ENCODE data around the gene PITPNM3.

PITPNM3 gene

DNA sequence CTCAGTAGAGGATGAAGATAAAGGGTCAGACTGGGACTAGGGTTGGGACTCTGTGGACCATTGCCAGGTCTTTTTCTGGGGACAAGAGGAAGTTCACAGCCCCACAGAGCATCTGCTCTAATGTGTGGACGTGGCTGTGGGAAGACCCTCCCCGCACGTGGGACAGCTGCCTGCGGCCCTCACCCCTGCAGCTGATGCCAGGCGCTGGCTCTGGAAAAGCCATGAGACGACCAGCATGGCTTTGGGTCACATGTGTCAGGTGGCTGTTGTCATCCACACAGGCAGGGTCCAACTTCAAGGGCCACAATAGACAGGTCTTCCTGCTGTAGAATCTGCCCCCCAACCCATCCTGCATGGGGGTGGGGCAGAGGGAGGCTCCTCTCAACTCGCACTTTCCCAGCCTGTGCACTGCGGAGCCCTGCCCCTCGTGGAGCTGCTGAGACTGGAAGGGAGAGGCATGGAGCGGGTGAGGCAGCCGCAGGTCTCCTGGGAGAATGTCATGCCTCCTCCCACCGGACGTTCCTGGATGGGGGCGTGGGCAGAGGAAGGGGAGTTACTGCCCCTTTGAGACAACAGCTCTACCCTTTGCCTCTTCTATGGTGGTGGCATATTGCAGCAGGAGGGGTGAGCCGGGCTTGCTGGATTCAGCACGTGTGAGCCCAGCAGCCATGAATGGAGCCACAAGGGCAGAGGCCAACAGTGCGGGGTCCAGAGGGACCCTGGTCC, 58.7 kb downstream of the PITPNM3 start:
- no peak overlapping the region for H3K27ac Mint-ChIP-seq
- H3K4me3 Mint-ChIP-seq: no peak overlapping the region
- peaks cover 10% of the 10 kb centered on the region for H3K27me3 Mint-ChIP-seq (ENCODE audit: low read depth)
- H3K36me3 Mint-ChIP-seq (ENCODE audit: low read depth): no peaks in the 10 kb centered on the region
- no peaks in the 10 kb centered on the region for H3K9me3 Mint-ChIP-seq
- H3K4me1 Mint-ChIP-seq (ENCODE audit: low read depth): peaks cover 14% of the 10 kb centered on the region

DNA sequence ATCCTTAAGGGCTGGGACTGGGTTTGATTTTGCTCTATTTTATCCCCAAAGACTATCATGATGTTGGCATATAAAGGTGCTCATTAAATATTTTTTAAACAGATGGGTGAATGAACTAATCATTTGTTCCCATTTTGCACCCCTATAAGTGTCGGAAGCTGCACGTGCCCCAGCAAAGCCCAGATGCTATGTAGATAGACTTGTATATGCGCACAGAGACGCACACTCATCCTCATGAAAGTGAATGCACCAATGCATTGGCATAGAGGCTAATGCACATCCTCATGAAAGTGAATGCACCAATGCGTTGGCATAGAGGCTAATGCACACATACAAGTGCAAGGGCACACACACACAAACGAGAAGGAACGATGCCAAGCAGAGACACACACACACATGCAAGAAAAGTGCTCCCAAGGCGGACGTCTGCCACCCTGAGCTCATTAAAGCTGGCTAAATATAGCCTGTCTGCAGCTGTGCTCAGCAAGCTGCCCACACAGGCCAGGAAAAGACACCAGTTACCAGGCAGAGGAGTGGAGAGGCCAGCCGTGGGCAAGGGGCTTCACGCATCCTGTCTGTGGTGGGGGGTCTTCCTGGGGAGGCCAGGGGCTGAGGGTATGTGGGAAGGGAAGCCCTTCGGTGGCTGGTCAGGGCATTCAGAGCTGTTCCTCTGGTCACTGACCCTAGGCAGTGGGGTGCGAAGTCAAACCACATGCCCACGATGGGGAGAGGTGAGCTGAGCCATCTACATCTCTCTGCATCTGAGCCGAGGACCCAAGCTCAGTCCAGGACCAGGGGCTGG, 59.5 kb downstream of the PITPNM3 start:
- Mint-ChIP-seq H3K9me3 (no peaks in the 10 kb centered on the region), H3K36me3 (ENCODE audit: low read depth) (no peaks in the 10 kb centered on the region), H3K4me3 (no peak overlapping the region), H3K27ac (peak overlapping the region; percentile 50), H3K27me3 (ENCODE audit: low read depth) (peaks cover 10% of the 10 kb centered on the region), H3K4me1 (ENCODE audit: low read depth) (peaks cover 14% of the 10 kb centered on the region)

DNA sequence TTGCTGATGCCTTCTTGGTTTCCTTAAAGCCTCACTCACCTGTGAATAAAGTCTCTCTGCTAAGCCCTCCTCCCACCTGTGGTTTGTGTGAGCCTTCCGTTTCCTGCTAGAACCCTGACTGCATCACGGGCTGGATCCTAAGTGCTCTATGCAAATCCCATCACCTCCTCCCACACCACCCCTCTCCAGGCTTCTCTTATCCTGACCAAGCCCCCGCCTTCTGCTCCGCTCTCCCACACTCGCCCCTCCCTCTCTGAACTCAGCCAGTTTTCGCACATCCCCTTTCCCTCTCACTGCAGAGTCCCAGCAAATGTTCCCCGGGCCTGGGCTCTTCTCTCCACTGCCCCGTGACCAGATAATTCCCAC, 60.3 kb downstream of the PITPNM3 start:
- H3K4me3 Mint-ChIP-seq: no peak overlapping the region
- H3K36me3 Mint-ChIP-seq (ENCODE audit: low read depth): no peaks in the 10 kb centered on the region
- peaks cover 14% of the 10 kb centered on the region for H3K4me1 Mint-ChIP-seq (ENCODE audit: low read depth)
- H3K27me3 Mint-ChIP-seq (ENCODE audit: low read depth): peaks cover 10% of the 10 kb centered on the region
- no peaks in the 10 kb centered on the region for H3K9me3 Mint-ChIP-seq
- H3K27ac Mint-ChIP-seq: no peak overlapping the region

DNA sequence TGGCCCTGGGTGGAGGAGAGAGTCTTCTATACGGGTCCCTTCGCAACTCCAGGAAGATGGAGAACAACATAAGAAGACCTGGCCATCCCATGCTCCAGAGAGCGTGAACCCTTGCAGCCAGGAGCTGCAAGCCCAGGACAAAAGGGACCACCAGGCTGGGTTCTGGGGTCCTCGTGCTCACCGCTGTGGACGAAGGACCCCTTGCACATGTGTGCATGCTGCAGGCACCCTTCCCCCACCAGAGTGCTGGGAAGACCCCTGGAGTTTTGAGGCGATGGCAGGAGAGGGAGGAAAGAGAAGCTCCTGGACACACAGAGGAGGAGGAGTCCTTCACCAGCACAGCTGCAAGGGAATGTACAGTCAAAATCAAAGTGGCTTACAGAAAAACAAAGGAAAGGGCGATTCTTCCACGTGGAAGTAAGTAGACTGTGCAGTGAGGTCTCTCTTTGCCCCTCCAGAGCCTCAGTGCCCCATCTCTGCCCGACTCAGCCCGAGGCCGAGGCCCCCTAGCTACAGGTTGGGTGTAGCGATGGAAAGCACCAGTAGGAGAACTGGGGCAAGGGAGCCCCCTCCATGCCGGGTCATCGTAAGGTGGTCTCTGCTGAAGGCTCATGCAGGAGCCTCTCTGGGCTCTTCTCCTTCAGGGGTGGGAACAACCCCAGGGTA, 60.8 kb downstream of the PITPNM3 start:
- Mint-ChIP-seq H3K27me3 (ENCODE audit: low read depth) (peaks cover 10% of the 10 kb centered on the region), H3K9me3 (no peaks in the 10 kb centered on the region), H3K4me3 (no peak overlapping the region), H3K36me3 (ENCODE audit: low read depth) (no peaks in the 10 kb centered on the region), H3K27ac (no peak overlapping the region), H3K4me1 (ENCODE audit: low read depth) (peaks cover 14% of the 10 kb centered on the region)

- H3K9me3 Mint-ChIP-seq: no peaks in the 10 kb centered on the region
- H3K4me3 Mint-ChIP-seq: no peak overlapping the region
- no peak overlapping the region for H3K27ac Mint-ChIP-seq
- H3K4me1 Mint-ChIP-seq (ENCODE audit: low read depth): peaks cover 14% of the 10 kb centered on the region
- no peaks in the 10 kb centered on the region for H3K36me3 Mint-ChIP-seq (ENCODE audit: low read depth)
- H3K27me3 Mint-ChIP-seq (ENCODE audit: low read depth): peaks cover 10% of the 10 kb centered on the region
Measured at GRCh38 chr17:6494239-6494941, 62.0 kb downstream of the PITPNM3 start.

DNA sequence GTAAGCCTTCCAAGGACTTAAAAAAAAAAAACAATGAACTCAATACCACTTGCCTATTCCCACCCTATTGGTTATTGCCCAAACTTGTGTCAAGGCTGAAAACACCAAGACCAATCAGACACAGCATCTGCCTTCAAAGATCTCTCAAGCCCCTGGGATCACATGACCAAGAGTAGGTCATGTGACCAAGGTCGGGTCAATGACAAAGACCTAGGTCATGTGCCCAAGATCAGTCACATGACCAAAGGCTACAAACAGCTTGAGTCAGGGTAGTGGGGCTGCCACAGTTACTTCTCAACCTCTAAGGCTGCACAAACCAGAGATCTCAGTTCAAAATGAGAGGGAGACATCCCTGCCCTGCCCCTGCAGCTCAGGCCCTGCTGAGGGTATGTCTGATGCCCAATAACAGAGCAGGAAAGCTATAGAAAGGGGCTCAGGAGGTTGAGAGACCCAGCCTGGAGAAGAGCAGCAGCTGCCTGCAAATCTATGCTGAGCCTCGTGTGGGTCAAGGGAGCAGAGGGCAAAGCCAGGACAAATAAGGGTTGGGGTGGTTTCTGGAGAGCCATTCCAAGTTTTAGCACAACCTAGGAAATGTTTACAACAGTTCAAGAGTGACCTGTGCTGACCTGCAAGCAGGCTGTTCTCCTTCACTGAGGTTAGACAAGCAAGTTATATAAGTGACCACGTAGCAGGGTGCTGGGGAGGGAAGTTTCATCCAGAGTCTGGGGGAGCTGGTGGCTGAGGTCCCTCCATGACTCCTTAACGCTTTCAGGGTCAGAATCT, 63.3 kb downstream of the PITPNM3 start:
- H3K27ac Mint-ChIP-seq: no peak overlapping the region
- no peaks in the 10 kb centered on the region for H3K9me3 Mint-ChIP-seq
- H3K36me3 Mint-ChIP-seq (ENCODE audit: low read depth): no peaks in the 10 kb centered on the region
- H3K27me3 Mint-ChIP-seq (ENCODE audit: low read depth): peaks cover 10% of the 10 kb centered on the region
- H3K4me3 Mint-ChIP-seq: no peak overlapping the region
- H3K4me1 Mint-ChIP-seq (ENCODE audit: low read depth): peaks cover 14% of the 10 kb centered on the region

DNA sequence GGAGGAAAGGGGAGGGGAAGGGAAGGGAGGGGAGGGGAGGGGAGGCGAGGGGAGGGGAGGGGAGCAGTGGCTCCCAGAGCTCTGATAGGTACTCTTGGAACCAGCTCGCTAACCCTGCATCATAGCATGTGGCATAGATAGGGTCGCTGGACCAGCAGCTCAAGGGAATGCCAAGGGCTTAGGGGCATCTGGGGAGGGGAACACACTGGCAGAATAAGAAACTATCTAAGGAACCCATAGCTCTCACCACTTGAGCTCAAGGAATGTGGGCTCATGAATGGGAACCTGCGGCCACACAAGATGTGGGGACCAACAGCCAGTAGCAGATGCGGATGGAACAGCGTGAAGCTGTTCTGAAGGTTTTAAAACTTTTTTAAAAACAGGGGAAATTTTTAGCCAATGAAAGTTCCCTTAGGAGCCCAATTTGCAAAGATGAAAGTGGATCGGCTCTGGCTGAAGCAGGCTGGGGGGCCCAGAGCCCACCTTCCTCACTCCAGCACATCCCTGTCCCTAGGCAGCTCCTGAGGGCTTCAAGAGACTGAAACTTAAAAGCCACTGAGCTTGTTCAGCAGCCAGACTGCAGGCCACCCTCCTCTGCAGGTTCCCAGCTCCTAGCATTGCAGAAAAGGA, 65.2 kb downstream of the PITPNM3 start:
- H3K9me3 Mint-ChIP-seq: no peaks in the 10 kb centered on the region
- H3K36me3 Mint-ChIP-seq (ENCODE audit: low read depth): no peaks in the 10 kb centered on the region

DNA sequence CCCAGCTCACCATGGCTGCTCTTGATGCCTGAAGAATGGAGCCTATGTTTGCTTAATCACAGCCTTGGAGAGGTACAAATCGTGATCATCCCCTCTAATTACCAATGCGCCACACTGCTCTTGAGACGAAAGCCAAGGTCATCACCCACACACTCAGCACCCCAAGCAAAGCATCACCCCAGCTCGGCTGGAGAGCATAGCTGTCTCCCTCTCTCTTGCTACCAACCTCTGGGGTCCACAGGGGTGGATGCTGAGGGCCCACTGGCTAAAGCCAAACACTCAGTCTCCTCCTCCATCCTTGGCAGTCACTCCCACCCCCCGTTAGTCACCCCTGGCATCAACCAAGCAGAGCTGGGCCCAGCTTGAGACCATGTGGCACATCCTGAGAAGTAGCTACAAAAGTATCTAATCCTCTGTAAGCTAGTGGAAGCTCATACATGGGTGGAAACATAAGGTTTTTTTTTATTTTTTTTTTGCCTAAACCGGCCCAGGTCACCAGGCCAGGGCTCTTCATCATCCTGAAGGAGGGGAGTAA, 67.3 kb downstream of the PITPNM3 start:
- Mint-ChIP-seq H3K27ac (no peak overlapping the region), H3K27me3 (ENCODE audit: low read depth) (peaks cover 3% of the 10 kb centered on the region), H3K9me3 (no peaks in the 10 kb centered on the region), H3K4me1 (ENCODE audit: low read depth) (no peaks in the 10 kb centered on the region), H3K36me3 (ENCODE audit: low read depth) (no peaks in the 10 kb centered on the region), H3K4me3 (no peak overlapping the region)

More for the DNA sequence above, 65.2 kb downstream of the PITPNM3 start:
- no peak overlapping the region for H3K4me3 Mint-ChIP-seq
- H3K4me1 Mint-ChIP-seq (ENCODE audit: low read depth): peaks cover 8% of the 10 kb centered on the region
- H3K27ac Mint-ChIP-seq: no peak overlapping the region
- peaks cover 3% of the 10 kb centered on the region for H3K27me3 Mint-ChIP-seq (ENCODE audit: low read depth)

- Mint-ChIP-seq H3K27ac (no peak overlapping the region), H3K27me3 (ENCODE audit: low read depth) (peaks cover 3% of the 10 kb centered on the region), H3K9me3 (no peaks in the 10 kb centered on the region), H3K4me3 (no peak overlapping the region), H3K4me1 (ENCODE audit: low read depth) (no peaks in the 10 kb centered on the region), H3K36me3 (ENCODE audit: low read depth) (no peaks in the 10 kb centered on the region)
Measured at GRCh38 chr17:6488008-6488539, 68.3 kb downstream of the PITPNM3 start.

GRCh38 chr17:6487251-6488007, 68.9 kb downstream of the PITPNM3 start:
- H3K9me3 Mint-ChIP-seq: no peaks in the 10 kb centered on the region
- H3K4me3 Mint-ChIP-seq: no peak overlapping the region
- no peak overlapping the region for H3K27ac Mint-ChIP-seq
- no peaks in the 10 kb centered on the region for H3K4me1 Mint-ChIP-seq (ENCODE audit: low read depth)
- no peaks in the 10 kb centered on the region for H3K36me3 Mint-ChIP-seq (ENCODE audit: low read depth)
- H3K27me3 Mint-ChIP-seq (ENCODE audit: low read depth): peaks cover 3% of the 10 kb centered on the region

DNA sequence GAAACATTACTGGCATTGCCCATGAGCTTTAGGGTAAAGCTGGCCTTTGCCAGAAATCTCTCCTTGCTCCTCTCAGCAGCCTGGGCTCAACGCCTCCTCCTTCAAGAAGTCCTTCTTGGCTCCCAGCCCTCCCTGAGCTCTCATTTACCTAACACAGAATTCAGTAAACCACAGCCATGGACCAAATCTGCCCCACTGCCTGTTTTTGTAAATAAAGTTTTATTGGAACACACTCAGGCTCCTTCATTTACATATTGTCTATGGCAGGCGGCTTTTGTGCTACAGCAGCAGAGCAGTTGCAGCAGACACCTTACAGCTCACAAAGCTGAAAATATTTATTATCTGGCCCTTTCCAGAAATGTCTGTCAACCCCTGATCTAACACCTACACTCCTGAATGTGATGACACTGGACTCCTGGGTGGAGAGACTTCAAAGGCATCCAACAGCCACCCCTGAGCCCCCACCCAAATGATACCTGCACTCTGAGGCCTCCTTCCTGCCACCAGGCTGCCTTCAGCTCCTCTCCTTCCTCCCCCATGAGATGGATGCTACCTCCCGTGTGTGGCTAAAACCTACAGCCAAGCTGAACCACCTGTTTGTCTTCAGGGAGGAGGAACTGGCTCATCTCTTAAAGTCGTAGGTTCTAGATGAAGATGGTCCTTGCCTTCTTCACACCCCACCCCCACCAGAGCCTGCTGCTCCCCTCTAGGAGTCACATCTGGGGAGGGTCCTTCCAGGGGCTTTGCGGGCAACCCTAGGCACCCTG, 70.5 kb downstream of the PITPNM3 start:
- Mint-ChIP-seq H3K27ac (no peak overlapping the region), H3K36me3 (ENCODE audit: low read depth) (no peaks in the 10 kb centered on the region), H3K4me1 (ENCODE audit: low read depth) (no peaks in the 10 kb centered on the region), H3K9me3 (no peaks in the 10 kb centered on the region), H3K27me3 (ENCODE audit: low read depth) (peaks cover 3% of the 10 kb centered on the region), H3K4me3 (no peak overlapping the region)

DNA sequence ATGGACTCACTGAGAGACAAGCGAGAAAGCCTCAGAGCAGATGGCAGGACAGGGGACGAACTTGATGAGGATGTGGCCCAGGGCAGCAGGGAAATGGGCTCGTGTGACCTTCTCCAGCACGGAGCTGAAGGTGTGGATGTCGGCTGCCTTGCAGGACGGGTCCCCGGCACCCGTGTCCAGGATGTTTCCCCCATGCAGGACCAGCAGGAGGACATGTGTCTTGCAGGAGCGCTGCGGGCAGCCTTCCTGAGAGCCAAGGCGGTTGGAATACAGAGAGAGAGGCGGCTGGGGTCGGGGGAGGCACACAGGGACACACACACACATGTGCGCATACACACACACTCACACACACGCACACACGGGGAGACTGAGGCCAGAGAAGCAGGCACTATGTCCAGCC, 72.8 kb downstream of the PITPNM3 start:
- no peak overlapping the region for H3K27ac Mint-ChIP-seq
- H3K36me3 Mint-ChIP-seq (ENCODE audit: low read depth): no peaks in the 10 kb centered on the region
- no peaks in the 10 kb centered on the region for H3K9me3 Mint-ChIP-seq
- H3K4me3 Mint-ChIP-seq: no peak overlapping the region
- H3K4me1 Mint-ChIP-seq (ENCODE audit: low read depth): no peaks in the 10 kb centered on the region
- peaks cover 3% of the 10 kb centered on the region for H3K27me3 Mint-ChIP-seq (ENCODE audit: low read depth)

Measured in T-helper 1 cell treated with Interleukin-12 subunit alpha and Interleukin-12 subunit beta and Interleukin-4 antibody, amounts not matched to agents 30 μg/mL and 1 μg/mL, for 36 hours (primary cell).